ENCODE measurements around the gene VAT1L. TPM values are rescaled to one million over a fixed set of nuclear protein-coding genes. Genes with fewer than 3 reads are reported as not detected.

The VAT1L gene
- total and polyA plus RNA-seq, 2 donors (not counting 1 experiment from before 2014, with no cell fraction given) = not detected

- no peak overlapping the region for H3K4me3 ChIP-seq (ENCODE audit: control extremely low read depth in 1 of 5, extremely low read depth in 1 of 5, insufficient read depth in 1 of 5, low read depth in 2 of 5, low read length in 4 of 5)
- no peaks in the 10 kb centered on the region for H3K27me3 ChIP-seq (replicated peaks in 1 of 4; ENCODE audit: control extremely low read depth in 1 of 4, control insufficient read depth in 3 of 4, insufficient read depth in 4 of 4, low read length in 3 of 4)
- ChIA-PET POLR2A (no interaction called here), CTCF (no interaction called here)
- H2AFZ ChIP-seq (ENCODE audit: insufficient read depth, low read depth, low read length, poor library complexity, severe bottlenecking) = no peak overlapping the region
- Mint-ChIP-seq H3K27me3 (peaks cover 5% of the 10 kb centered on the region), H3K4me1 (no peaks in the 10 kb centered on the region), H3K9me3 (ENCODE audit: insufficient read depth) (no peaks in the 10 kb centered on the region), H3K27ac (no peak overlapping the region), H3K4me3 (no peak overlapping the region)
- no peaks in the 10 kb centered on the region for H4K20me1 ChIP-seq (ENCODE audit: control insufficient read depth, insufficient read depth, low read length, poor library complexity, severe bottlenecking)
- 96% methylated on average over 4 of the region's 8 CpGs for WGBS (ENCODE audit: insufficient coverage)
- DNase-seq (no peak), ATAC-seq (ENCODE audit: low read depth) (no peak)
- H3K79me2 ChIP-seq (ENCODE audit: control insufficient read depth, insufficient read depth, low read length) = no peaks in the 10 kb centered on the region
- no peak overlapping the region for H3K27ac ChIP-seq (ENCODE audit: low read length in 2 of 2)
- no peak for TF ChIP-seq CTCF (IDR thresholded peaks at IDR 0.05)
- TF ChIP-seq EZH2 (IDR thresholded peaks at IDR 0.05; ENCODE audit: borderline replicate concordance, insufficient read depth, low read depth, low read length, poor library complexity, severe bottlenecking) = no peak
- no peaks in the 10 kb centered on the region for H3K36me3 ChIP-seq (replicated peaks in 1 of 2; ENCODE audit: control extremely low read depth in 1 of 2, control insufficient read depth in 1 of 2, extremely low read depth in 1 of 2, insufficient read depth in 2 of 2, low read length in 1 of 2)
- H3K9ac ChIP-seq (ENCODE audit: low read length) = no peak overlapping the region
- intact Hi-C loops (cut with micrococcal nuclease) = no loop called here
- H3K4me1 ChIP-seq (ENCODE audit: control insufficient read depth in 2 of 2, insufficient read depth in 2 of 2, low read length in 2 of 2) = no peaks in the 10 kb centered on the region
- no peaks in the 10 kb centered on the region for H3K9me3 ChIP-seq (ENCODE audit: control extremely low read depth in 1 of 3, control insufficient read depth in 2 of 3, insufficient read depth in 1 of 3, low read length in 2 of 3)
- H3K4me2 ChIP-seq (replicated peaks; ENCODE audit: low read depth, low read length, poor library complexity, severe bottlenecking) = no peak overlapping the region
These were observed 78.4 kb downstream of the VAT1L start for GRCh38 chr16:77866752-77867151.

- CTCF ChIA-PET = no interaction called here
- POLR2A ChIA-PET = interaction anchor here (0.5 kb wide), 1 partner anchor 73 kb away, joined by 7 read pairs; no protein-coding TSS in a partner anchor
These were observed 79.7 kb downstream of the VAT1L start for GRCh38 chr16:77868052-77868451.

More at GRCh38 chr16:77868052-77868451, 79.7 kb downstream of the VAT1L start:
- Mint-ChIP-seq H3K27ac (no peak overlapping the region), H3K4me1 (no peaks in the 10 kb centered on the region), H3K27me3 (peaks cover 5% of the 10 kb centered on the region), H3K9me3 (ENCODE audit: insufficient read depth) (no peaks in the 10 kb centered on the region), H3K4me3 (no peak overlapping the region)
- Histone ChIP-seq H3K79me2 (ENCODE audit: control insufficient read depth, insufficient read depth, low read length) (no peaks in the 10 kb centered on the region), H3K27me3 (replicated peaks in 1 of 4; ENCODE audit: control extremely low read depth in 1 of 4, control insufficient read depth in 3 of 4, insufficient read depth in 4 of 4, low read length in 3 of 4) (no peaks in the 10 kb centered on the region), H4K20me1 (ENCODE audit: control insufficient read depth, insufficient read depth, low read length, poor library complexity, severe bottlenecking) (no peaks in the 10 kb centered on the region), H3K4me1 (ENCODE audit: control insufficient read depth in 2 of 2, insufficient read depth in 2 of 2, low read length in 2 of 2) (no peaks in the 10 kb centered on the region), H3K9ac (ENCODE audit: low read length) (no peak overlapping the region), H2AFZ (ENCODE audit: insufficient read depth, low read depth, low read length, poor library complexity, severe bottlenecking) (no peak overlapping the region), H3K27ac (ENCODE audit: low read length in 2 of 2) (no peak overlapping the region), H3K9me3 (ENCODE audit: control extremely low read depth in 1 of 3, control insufficient read depth in 2 of 3, insufficient read depth in 1 of 3, low read length in 2 of 3) (no peaks in the 10 kb centered on the region), H3K36me3 (replicated peaks in 1 of 2; ENCODE audit: control extremely low read depth in 1 of 2, control insufficient read depth in 1 of 2, extremely low read depth in 1 of 2, insufficient read depth in 2 of 2, low read length in 1 of 2) (no peaks in the 10 kb centered on the region), H3K4me3 (ENCODE audit: control extremely low read depth in 1 of 5, extremely low read depth in 1 of 5, insufficient read depth in 1 of 5, low read depth in 2 of 5, low read length in 4 of 5) (no peak overlapping the region), H3K4me2 (replicated peaks; ENCODE audit: low read depth, low read length, poor library complexity, severe bottlenecking) (no peak overlapping the region)
- intact Hi-C loops (cut with micrococcal nuclease) = no loop called here
- DNase-seq = no peak
- TF ChIP-seq CTCF (IDR thresholded peaks at IDR 0.05) (no peak), EZH2 (IDR thresholded peaks at IDR 0.05; ENCODE audit: borderline replicate concordance, insufficient read depth, low read depth, low read length, poor library complexity, severe bottlenecking) (no peak)
- WGBS (ENCODE audit: insufficient coverage) = no CpG with 5 or more reads among the region's 2 CpGs
- no peak for ATAC-seq (ENCODE audit: low read depth)

Measured in B cell (primary cell).